ENCODE measurements around the gene GDPGP1. TPM values are rescaled to one million over a fixed set of nuclear protein-coding genes. Genes with fewer than 3 reads are reported as not detected.
"Not testable (repeated sequence)": the region's sequence is repeated elsewhere in the genome, so short reads cannot be mapped to it uniquely, and the experiment has no call there.

Gene GDPGP1
- total RNA-seq, 1 donor from 2014 or later, result 11.7 TPM

DNA sequence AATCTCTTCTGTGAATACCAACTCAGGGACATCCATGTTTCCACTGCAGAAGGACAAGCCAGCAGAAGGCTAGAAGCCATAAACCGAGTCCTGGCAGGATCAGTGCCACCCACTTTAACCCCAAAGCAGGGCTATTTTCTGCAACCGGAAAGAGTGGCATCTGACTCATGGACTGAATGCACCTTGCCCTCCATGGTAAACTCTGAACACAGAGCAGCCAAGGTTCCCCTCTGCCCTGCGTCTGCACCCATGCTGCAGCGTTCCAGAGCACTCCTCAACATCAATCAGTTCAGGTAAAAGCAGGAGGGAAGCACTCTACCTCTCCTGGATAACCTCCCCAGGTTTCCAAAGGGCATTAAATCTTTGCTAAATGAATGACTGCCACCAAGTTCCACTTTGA lies 30.7 kb downstream of the GDPGP1 start:
- peak; percentile 60 for DNase-seq

DNA sequence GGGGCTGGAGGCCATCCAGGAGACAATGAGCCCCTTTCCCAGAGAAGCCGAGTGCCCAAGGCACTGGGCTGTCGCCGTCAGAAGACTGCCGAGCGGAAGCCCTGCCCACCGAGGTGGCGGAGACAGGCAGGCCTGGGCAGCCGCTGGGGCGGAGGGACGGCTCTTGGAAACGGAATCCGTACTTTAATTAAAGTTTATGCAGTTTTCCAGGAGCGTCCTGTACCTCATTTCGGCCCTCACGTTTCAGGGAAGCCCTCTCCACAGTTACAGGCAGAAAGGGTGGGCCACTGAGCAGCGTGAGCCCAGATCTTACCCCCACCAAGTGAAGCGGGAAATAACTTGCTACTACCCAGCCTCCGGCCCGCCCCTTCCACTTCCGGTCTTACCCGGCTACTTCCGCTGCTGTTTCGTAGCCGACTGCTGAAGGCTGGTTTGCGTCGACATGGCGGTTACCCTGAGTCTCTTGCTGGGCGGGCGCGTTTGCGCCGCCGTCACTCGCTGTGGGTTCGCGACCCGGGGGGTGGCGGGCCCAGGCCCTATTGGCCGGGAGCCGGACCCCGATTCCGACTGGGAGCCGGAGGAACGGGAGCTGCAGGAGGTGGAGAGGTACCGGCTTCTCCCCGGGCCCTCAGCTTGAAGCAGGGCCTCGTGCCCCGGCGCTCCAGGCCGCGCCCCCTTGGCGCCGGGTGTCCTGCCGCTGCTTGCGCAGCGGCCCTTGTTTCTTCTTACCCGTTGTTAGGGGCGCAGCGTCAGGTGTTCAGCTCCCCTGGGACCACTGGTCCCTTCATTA lies 31.5 kb downstream of the GDPGP1 start, which contains the start of gene NGRN:
NGRN (plus strand) TSS at position 402 of the 790 bp plus-strand sequence; CDS start at position 443, 41 bp downstream.
- DNase-seq, result peak; percentile 95

DNA sequence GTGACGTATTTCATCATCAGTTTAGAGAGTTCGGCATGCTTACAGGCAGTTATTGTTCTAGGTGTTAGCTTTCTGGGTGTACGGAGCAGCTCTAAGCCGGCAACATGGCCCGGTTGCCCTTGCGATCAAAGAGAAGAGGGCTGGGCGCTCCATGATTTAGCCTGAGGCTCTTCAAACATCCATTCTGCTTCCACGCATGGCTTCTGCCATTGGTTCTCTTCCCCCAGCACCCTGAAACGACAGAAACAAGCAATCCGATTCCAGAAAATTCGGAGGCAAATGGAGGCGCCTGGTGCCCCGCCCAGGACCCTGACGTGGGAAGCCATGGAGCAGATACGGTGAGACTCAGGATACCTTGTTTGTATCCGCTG lies 32.0 kb downstream of the GDPGP1 start:
- DNase-seq, result peak; percentile 59

DNA sequence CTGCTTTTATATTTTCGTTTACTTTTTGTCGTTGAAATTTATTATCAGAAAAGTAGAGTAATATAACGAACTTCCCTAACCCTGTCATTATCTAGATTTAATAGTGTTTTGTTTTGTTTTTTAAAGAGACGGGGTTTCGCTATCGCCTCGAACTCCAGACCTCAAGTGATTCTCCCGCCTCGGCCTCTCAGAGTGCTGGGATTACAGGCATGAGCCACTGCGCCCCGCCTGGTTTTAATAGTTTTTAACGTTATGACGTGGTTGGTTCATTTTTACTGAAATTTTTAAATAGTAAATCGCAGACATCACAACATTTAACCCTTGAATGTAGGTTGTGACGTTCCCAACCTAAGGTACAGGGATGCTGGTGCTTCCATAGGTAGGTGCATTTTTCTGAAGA lies 32.5 kb downstream of the GDPGP1 start:
- peak; percentile 51 for DNase-seq

DNA sequence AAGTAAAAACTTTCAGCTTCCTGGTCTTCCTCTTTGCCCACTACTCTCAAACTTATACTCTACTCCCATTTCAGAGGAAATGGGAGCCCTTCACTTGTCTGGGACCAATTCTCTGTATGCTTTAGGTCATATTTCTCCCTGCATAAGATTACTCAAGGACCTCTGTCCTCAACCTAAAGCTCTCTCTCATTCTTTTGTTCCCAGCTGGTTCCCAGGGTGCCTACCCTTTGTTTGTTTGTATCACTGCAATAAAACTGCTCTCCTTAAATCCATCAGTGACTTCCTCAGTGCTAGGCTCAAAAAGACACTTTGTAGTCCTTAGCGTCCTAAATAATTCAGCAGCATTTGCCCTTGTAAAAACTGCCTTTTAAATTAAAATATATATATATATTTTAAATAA lies 34.4 kb downstream of the GDPGP1 start:
- DNase-seq, result no peak

DNA sequence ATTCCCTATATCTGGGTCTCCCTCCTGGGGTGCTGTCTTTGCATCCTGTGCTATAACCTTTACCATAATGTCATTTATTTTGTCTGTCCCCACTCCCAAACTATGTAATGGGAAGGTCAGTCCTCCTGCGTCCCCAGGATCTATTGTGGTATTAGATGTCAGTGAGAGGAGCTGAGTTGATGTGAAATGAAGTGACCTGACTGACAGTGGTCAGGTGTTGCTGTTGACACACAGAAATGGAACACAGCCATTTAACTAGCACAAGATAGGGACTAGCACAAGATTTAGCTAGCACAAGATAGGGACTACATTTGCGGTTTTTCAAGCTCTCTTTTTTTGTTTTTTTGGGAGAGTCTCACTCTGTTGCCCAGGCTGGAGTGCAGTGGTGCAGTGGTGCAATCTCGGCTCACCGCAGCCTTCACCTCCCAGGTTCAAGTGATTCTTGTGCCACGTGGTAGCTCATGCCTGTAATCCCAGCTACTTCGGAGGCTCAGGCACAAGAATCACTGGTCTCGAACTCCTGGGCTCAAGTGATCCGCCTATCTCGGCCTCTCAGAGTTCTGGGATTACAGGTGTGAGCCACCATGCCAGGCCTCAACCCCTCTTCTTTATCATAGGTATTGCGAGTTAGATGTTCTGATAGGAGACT lies 36.6 kb downstream of the GDPGP1 start:
- DNase-seq, result no peak

DNA sequence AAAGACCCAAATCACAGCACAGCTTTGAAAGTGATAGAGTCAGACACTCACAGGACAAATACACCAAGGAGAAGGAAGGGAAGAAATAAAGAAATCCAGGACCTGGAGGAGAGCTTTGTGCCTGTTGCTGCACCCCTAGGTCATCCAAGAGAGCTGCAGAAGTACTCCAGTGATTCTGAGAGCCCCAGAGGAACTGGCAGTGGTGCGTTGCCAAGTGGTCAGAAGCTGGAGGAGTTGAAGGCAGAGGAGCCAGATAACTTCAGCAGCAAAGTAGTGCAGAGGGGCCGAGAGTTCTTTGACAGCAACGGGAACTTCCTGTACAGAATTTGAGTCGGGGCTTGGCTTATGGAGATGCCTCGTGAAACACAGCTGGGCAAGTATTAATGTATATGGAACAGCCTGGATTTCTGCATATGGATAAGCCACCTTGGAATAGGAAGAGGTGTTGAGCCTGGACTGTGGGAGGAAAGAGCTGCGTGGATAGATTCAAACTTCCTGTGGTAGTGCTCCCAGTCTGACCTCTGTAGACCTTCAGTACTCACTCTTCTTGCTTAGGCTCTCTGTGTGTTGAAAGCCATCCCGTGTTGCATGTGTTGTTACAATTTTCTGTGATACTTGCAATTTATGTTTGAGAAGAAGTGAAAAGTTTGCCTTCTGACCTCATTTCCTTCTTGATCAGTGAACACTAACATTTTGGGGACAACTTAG lies 37.6 kb downstream of the GDPGP1 start:
- DNase-seq, result no peak

DNA sequence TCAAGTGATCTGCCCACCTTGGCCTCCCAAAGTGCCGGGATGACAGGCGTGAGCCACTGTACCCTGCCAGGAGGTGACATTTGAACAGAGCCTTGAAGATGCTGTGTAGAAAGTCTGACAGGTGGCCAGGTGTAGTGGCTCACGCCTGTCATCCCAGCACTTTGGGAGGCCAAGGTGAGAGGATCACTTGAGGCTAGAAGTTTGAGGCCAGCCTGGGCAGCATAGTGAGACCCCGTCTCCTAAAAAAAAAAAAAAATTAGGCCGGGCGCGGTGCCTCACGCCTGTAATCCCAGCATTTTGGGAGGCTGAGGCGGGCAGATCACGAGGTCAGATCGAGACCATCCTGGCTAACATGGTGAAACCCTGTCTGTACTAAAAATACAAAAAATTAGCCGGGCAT lies 44.5 kb downstream of the GDPGP1 start:
- DNase-seq, result not testable (repeated sequence)

DNA sequence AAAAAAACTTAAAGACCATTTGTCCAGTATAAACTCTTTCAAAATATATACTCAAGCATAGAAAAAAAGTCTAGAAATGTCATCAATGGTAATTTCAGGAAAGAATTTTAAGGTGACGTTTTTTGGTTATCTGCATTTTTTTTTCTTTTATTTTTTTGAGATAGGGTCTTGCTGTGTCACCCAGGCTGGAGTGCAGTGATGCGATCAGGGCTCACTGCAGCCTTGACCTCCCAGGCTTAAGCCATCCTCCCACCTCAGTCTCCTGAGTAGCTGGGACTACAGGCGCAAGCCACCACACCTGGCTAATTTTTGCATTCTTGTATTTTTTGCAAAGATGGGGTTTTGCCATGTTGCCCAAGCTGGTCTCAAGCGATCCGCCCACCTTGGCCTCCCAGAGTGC lies 46.7 kb downstream of the GDPGP1 start:
- DNase-seq, result not testable (repeated sequence)

DNA sequence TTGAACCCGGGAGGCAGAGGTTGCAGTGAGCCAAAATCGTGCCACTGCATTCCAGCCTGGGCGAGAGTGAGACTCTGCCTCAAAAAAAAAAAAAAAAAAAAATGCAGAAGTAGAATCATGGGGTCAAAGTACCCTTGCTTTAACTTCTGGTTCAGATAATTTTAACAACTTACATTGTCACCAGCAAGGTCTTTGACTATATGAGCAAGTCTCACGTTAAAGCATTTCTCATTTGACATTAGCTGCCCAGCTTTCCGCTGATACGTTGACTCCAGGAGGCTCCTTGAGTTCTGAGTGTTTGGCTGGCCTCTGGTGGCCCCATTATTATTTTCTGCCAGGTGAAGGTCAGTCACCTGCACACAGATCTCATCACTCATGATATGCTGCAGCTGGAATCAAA lies 47.6 kb downstream of the GDPGP1 start:
- not testable (repeated sequence) for DNase-seq

DNA sequence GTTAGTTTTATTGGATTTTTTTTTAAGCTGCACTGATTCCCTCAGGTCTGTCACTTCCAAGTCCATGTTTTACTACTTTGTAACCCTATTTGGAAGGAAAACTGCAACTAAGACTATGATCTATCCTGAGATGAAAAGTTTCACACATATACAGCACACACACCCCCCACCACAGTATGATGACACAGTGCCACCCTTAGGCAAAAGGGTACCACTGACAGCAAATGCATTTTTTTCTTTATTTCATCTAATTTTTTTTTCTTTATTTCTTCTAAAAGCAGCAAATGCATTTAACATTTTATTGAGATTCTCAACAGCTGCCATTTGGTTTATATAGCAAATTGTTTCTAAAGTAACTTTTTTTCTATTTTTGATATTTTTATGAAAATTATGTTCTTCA lies 52.7 kb downstream of the GDPGP1 start:
- DNase-seq, result peak; percentile 68

DNA sequence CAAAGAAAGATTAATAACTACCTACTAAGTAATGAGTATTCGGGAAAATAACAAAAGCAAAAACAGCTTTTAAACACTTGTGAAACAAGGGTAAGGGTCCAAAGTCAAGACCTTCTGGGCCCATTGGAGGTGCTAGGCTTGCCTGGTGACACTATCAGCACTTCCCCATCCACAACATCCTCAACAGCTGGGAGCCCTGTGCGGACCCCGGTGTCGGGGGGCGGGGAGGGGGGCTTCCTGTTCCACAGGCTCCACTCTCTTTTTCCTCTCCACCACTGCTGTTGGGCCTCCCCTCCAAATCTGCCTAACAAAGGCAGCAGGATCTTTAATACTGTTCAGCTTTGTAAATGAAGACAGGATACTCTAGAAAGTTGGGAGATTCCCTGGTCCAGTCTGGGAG lies 53.1 kb downstream of the GDPGP1 start:
- DNase-seq, result no peak

DNA sequence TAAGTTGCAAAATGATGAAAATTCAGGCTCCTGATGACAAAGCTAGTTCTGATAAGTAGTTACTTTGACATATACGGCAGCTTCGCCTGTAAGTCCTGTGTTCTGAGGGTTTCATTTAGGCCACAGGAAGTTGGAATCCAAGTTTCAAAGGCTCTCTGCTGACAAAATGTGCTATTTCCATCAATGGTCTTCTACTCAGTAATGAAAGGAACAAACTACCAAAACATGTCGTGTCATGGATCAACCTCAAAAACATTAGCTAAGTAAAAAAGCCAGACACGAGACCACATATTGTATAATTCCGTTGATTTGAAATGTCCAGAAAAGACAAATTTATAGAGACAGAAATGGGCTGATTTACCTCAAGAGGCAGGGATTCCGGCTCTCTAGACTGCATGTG lies 53.9 kb downstream of the GDPGP1 start:
- DNase-seq, result no peak

DNA sequence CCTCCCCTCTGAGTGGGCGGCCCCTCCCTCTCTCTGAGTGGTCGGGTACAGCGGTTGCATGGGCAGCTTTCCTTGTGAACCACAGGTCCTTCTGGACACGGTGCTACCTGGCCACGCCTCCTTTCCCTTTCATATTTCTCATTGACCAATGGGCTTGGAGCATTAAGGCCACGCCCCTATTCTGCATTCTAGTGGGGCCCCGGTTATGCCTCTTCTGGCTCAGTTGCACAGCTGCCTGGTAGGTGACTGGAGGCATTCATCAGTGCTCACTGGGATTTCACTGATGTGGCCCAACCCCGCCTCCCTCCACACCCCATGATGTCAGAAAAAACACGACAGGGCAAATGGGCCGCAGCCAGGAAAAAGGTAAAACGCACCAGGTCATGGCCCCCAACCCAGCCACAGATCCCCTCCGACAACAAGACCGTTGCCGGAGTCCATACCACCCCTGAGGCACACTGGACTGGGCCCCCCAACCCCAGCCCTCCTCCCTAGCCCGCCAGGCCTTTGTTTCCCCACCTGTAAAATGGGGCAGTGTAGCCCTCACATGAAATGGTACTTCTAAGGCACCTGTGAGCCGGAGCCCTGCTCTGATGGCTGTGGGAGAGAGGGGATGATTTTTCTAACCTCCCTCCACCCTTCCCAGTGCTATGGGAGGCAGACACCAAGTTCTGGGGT lies 57.8 kb downstream of the GDPGP1 start:
- DNase-seq, result peak; percentile 25

DNA sequence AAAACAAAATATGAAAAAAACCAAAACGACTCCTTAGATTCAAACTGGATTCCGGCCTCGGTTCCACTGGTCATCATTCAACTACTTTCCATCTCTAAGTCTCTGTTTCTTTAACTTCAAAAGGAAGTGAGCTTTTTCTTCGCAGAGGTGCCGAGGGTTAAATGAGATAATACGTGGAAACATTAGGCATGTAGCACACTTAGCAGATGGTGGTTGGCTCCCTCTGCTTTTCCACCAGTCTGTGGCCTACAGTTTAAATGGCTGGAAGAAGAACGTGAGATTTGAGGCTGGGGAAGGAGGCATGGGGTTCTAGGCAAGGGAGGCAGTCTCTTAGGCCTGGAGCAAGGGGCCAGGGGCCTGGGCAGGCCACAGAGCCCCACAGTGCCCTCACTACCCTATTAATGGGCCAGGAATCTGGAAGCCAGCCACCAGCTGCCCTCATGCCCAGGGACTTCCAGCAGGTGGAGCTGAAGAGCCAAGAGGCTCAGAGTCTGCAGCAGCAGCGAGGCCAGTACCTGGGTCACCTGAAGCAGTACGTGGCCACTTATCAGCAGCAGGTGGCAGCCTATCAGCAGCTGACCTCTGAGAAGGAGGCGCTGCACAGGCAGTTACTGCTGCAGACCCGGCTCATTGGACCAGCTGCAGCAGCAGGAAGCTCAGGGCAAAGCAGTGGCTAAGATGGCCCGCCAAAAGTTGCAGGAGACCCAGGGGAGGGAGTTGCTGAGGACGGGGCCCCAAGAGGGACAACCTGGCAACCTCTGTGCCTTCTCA lies 59.2 kb downstream of the GDPGP1 start:
- DNase-seq, result peak; percentile 74

DNA sequence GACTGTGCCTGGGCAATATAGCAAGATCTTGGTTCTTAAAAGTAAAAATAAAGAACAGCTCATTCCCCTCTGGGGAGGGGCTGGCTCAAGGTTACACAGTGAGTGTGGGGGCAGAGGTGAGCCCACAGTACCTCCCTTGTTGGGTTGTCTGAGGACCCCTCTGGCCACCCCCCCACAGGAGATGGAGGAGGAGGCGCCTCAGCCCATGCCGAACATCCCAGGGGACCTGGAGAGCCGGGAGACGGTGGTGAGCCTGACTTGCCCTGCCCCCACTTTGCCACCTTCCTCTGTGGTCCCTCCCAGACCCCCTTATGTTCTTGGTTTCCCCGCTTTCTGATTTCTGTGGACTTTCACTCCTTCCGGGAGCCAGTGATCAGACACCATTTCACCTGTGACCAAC lies 60.1 kb downstream of the GDPGP1 start:
- no peak for DNase-seq

DNA sequence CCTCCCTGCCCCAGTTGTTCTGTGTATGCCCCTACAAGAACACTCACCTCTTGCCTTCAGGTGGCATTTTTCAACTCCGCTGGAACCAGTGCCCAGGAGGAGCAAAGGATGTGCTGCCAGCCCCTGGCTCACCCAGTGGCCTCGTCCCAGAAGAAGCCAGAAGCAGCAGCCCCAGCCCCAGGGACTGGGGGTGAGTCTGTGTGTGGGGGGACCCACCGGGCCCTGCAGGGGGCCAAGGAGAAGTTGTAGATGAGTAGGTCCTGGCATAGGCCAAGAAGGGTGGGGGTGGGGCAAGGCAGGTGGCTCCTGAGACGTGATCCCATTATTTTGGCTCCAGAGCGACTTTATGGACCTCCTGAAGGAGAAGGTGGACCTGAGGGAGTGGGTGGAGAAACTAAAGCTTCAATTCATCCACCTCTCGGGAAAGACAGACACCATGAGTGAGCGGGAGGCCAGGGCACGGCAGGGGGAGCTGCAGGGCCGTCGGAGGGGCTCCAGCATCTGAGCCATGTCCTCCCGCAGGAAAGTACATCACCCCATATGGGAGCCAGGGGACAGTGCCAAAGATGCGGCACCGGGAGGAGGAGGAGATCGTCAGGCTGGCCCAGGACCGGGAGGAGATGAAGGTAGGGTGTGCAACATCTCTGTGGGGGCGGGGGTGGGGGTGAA lies 60.7 kb downstream of the GDPGP1 start:
- DNase-seq, result no peak

DNA sequence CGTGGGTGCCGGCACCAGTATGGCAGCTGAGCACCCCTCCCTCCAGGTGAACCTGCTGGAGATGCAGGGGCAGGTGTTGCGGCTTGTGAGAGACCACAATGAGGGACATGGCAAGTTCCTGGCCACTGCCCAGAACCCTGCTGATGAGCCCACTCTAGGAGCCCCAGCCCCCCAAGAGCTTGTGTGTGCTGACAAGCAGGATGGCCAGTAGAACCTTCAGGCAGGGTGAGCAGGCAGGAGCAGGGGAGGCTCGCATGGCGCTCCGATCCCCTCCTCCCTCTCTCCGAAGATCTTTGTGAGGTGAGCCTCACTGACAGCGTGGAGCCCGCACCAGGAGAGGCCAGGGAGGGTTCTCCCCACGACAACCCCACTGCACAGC lies 61.2 kb downstream of the GDPGP1 start:
- DNase-seq, result no peak

All from dermis blood vessel endothelial cell (primary cell).